Measurements from ENCODE around the gene ZC3H13.

The ZC3H13 gene

GRCh38 chr13:46062185-46062584 lies 9.6 kb upstream of the ZC3H13 start:
- DNase-seq (ENCODE audit: low read depth in 2 of 3, low spot score in 1 of 3), result no peak

DNA sequence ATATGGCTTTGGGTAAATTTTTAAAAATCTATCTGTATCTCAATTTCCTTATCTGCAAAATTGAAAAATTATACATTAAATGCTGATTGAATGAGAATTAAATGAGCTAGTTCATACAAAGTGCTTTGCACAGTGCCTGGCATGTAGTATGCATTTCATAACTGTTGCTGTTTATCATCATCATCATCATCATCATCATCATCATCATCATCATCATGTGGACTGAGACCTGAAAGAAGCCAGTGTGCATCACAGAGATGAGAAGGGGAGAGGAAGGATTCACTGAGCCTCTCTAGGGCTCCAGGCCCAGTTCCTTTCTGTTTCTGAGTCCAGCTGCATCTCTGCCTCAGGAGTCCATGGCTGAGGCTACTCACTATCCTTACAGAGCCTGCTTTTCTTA lies 6.9 kb upstream of the ZC3H13 start:
- no peak for DNase-seq (ENCODE audit: low read depth in 2 of 3, low spot score in 1 of 3)

DNA sequence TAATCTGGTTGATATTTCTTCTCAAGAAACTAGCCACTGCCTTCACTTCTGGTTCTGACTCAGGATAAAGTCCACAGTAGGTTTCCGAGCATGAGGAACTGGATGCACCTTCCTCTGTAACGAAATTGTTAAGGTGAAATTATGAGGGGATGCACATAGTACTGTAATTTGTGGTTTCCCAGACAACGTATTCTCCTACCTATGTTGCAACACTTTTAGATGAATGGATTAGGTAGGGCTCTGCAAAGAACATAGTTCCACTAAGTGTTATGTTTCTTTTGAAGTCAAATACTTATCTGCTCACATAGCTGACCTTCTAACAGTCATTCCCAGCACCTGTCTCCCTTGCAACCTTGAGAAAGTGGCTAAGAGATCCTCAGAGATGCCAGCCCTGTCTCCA lies 5.7 kb upstream of the ZC3H13 start:
- DNase-seq (ENCODE audit: low read depth in 2 of 3, low spot score in 1 of 3), result no peak

GRCh38 chr13:46057256-46058015 lies 4.9 kb upstream of the ZC3H13 start:
- no peak for DNase-seq (ENCODE audit: low read depth in 2 of 3, low spot score in 1 of 3)

GRCh38 chr13:46053162-46054012 lies 841 bp upstream of the ZC3H13 start:
- DNase-seq (ENCODE audit: low read depth in 2 of 3, low spot score in 1 of 3), result no peak

DNA sequence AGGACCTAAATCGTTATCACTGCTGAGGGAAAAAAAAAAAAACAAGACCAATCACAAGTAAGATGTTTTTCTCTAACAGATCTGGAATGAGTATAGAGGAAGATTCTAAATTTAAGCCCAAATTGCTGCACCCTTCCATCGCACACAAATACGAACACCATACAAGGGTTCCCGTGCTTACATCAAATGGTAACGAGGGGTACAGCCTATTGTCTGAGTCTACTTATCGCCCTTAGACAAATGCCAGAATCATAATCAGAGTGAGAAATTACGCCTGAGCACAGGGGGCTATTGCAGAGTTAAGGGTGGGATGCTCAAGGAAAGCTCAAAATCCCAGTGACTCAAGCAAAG lies 603 bp downstream of the ZC3H13 start:
- DNase-seq (ENCODE audit: low read depth in 2 of 3, low spot score in 1 of 3), result no peak

GRCh38 chr13:46050771-46051170 lies 1.8 kb downstream of the ZC3H13 start:
- DNase-seq (ENCODE audit: low read depth in 2 of 3, low spot score in 1 of 3), result no peak

- no peak for DNase-seq (ENCODE audit: low read depth in 2 of 3, low spot score in 1 of 3)
Measured at GRCh38 chr13:46045424-46045823, 7.1 kb downstream of the ZC3H13 start.

DNA sequence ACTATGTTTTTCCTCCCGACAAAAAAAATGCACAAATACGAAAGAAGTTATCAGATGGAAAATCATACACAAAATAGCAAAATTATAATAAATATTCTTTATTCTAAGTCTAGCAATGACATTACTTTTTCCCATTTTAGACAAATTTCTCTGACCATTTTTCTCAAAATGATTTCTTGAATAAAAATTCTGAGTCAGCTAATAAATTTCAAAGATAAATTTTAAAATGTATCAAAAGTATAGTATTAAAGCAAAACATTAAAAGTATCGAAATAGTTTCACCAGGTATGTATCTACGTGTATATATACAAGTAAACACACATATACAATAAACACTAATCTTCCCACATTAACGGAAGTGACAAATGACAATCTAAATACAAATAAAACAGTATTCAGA lies 8.9 kb downstream of the ZC3H13 start:
- DNase-seq (ENCODE audit: low read depth in 2 of 3, low spot score in 1 of 3), result no peak

GRCh38 chr13:46041419-46041839 lies 11.1 kb downstream of the ZC3H13 start:
- DNase-seq (ENCODE audit: low read depth in 2 of 3, low spot score in 1 of 3), result no peak

DNA sequence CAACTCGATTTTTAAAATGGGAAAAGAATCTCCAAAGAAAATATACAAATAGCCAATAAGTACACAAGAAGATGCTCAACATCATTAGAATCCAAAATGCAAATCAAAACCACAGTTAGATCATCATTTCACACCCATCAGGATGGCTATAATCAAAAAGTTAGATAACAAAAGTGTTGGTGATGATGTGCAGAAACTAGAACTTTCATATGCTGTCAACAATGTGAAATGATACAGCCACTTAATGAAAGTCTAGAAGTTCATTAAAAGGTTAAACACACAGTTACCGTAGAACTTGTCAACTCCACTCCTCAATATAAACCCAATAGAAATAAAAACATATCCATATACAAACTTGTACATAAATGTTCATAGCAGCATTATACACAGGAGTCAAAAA lies 11.8 kb downstream of the ZC3H13 start:
- DNase-seq (ENCODE audit: low read depth in 2 of 3, low spot score in 1 of 3), result no peak

GRCh38 chr13:46039411-46040182 lies 12.9 kb downstream of the ZC3H13 start:
- no peak for DNase-seq (ENCODE audit: low read depth in 2 of 3, low spot score in 1 of 3)

- no peak for DNase-seq (ENCODE audit: low read depth in 2 of 3, low spot score in 1 of 3)
Measured at GRCh38 chr13:46038296-46038695, 14.2 kb downstream of the ZC3H13 start.

- DNase-seq (ENCODE audit: low read depth in 2 of 3, low spot score in 1 of 3), result no peak
Measured at GRCh38 chr13:46035066-46035465, 17.5 kb downstream of the ZC3H13 start.

DNA sequence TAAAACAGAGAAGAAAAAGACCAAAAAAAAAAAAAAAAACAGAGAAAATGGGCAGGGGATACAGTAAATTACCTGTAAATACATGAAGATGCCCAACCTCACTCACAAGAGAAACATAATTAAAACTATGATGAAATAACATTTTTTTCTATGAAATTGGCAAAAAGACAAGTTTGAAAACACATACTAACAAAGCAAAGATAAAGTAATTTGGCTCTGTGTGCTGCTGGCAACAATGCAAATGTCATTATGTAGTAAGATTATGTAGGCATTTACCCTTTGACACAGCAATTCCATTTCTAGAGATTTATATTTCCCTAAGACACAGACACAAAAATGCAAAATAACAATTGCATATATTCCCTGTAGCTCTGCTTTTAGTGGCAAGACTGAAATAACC lies 20.2 kb downstream of the ZC3H13 start:
- no peak for DNase-seq (ENCODE audit: low read depth in 2 of 3, low spot score in 1 of 3)

GRCh38 chr13:46031581-46032263 lies 20.8 kb downstream of the ZC3H13 start:
- no peak for DNase-seq (ENCODE audit: low read depth in 2 of 3, low spot score in 1 of 3)

DNA sequence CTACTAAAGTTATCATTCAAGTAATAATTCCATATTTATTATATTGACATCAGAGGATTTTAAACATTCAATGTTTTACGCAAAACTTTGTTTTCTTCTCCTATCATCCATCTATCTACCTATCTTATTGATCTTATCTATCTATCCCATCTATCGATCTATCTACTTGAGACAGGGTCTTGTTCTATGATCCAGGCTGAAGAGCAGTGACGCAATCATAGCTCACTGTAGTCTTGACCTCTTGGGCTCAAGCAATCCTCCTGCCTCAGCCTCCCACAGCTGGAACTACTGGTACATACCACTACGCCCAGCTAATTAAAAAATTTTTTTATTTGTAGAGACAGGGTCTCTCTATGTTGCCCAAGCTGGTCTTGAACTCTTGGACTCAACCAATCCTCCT lies 27.4 kb downstream of the ZC3H13 start:
- DNase-seq (ENCODE audit: low read depth in 2 of 3, low spot score in 1 of 3), result no peak

GRCh38 chr13:46022481-46022880 lies 30.1 kb downstream of the ZC3H13 start:
- no peak for DNase-seq (ENCODE audit: low read depth in 2 of 3, low spot score in 1 of 3)

GRCh38 chr13:46016216-46016615 lies 36.3 kb downstream of the ZC3H13 start:
- DNase-seq (ENCODE audit: low read depth in 2 of 3, low spot score in 1 of 3), result no peak

DNA sequence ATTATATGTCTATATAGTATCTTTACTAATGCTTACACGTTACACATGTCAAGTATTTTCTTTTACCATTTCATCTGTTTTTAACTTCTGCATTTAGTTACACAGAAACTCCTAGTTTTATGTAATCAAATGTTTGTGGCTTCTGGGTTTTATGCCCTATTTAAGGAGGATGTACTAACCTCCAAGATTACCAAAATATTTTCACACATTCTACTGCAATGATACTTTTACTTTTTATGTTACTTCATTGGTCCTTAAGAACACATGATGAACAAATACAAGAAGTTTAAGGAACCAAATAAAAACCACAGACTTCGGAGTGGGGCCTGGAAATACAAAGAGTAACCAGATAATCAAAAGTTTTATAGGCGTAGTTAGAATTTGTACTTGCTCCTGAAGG lies 37.2 kb downstream of the ZC3H13 start:
- no peak for DNase-seq (ENCODE audit: low read depth in 2 of 3, low spot score in 1 of 3)

GRCh38 chr13:46012404-46012803 lies 40.1 kb downstream of the ZC3H13 start:
- DNase-seq (ENCODE audit: low read depth in 2 of 3, low spot score in 1 of 3), result no peak

All from stimulated activated CD4-positive, alpha-beta T cell treated with anti-CD3 and anti-CD28 coated beads, Interleukin-12 subunit alpha, Interleukin-12 subunit beta, amount 100 ng/mL, for 48 hours (primary cell).